Uterus (tissue), 4 donors: Measurements from ENCODE around the gene PFN2. TPM values are rescaled to one million over a fixed set of nuclear protein-coding genes. Genes with fewer than 3 reads are reported as not detected.

ENCODE experiments used
- DNase-seq, 2 donors: peaks; one replicate each; pipeline ENCODE4 v3.0.0-alpha.2; 2019 to 2020
- H3K27ac ChIP-seq, 2 donors: fragments of 200-600 bp; sonication (generic); 1 replicate in 1 of 2; 2 replicates in 1 of 2; pipeline ENCODE4 v1.5.1; 2016 to 2018
- H3K27me3 ChIP-seq, 2 donors: fragments of 200-600 bp; sonication (generic); one replicate each; pipeline ENCODE4 v1.5.1; 2018 to 2019; ENCODE audit warnings: control low read depth in 1 of 2
- H3K36me3 ChIP-seq, 2 donors: fragments of 200-600 bp; sonication (generic); one replicate each; pipeline ENCODE4 v1.5.1; 2019; ENCODE audit warnings: control low read depth in 1 of 2
- H3K4me1 ChIP-seq, 2 donors: fragments of 200-600 bp; sonication (generic); one replicate each; pipeline ENCODE4 v1.5.1; 2018 to 2019; ENCODE audit warnings: control low read depth in 1 of 2
- H3K4me3 ChIP-seq, 2 donors: fragments of 200-600 bp; sonication (generic); 1 replicate in 1 of 2; 2 replicates in 1 of 2; pipeline ENCODE4 v1.5.1; 2018 to 2019; ENCODE audit warnings: mild to moderate bottlenecking in 1 of 2
- H3K9me3 ChIP-seq, 2 donors: fragments of 200-600 bp; sonication (generic); one replicate each; pipeline ENCODE4 v1.5.1; 2019; ENCODE audit warnings: control low read depth in 1 of 2
- CTCF ChIP-seq, 4 experiments: fragments of 200-600 bp in 2 of 4; fragments of 450-650 bp in 2 of 4; sonication (generic) in 2 of 4; IDR thresholded peaks; one replicate each; pipeline ENCODE4 v1.5.1; 2016 to 2019; ENCODE audit warnings: antibody characterized with exemption in 4 of 4, mild to moderate bottlenecking in 2 of 4, moderate library complexity in 1 of 4
- POLR2A ChIP-seq, 2 donors: fragments of 450-650 bp; IDR thresholded peaks; one replicate each; pipeline ENCODE4 v1.6.1; 2016; ENCODE audit warnings: antibody characterized with exemption in 2 of 2, mild to moderate bottlenecking in 1 of 2, moderate library complexity in 1 of 2
- intact Hi-C: fragments of 100-400 bp; cut with DNase I; formaldehyde crosslinking; loops from one replicate; pipeline ENCODE4 v1.15.1; 2023; ENCODE audit warnings: low total_unique reads
- total RNA-seq, 4 donors: library from RNA; depleted of rRNA in 3 of 4; stranded (reverse); fragments of >200 nt in 3 of 4; gene quantifications; one replicate each; pipeline versions ENCODE4 v1.1.0 to v1.2.4, GENCODE V29; 2014 to 2023
- donor health status: DM: yes; HTN: yes; CAD: no.

PFN2 gene
- total RNA-seq, 4 donors from 2014 or later, result 106 to 206 (median 183) TPM

GRCh38 chr3:149969110-149969939, 1.4 kb downstream of the PFN2 start:
- intact Hi-C loops, result no loop called here
- DNase-seq, result peak; percentile 39 to 49

GRCh38 chr3:149968216-149968615, 2.5 kb downstream of the PFN2 start:
- TF ChIP-seq CTCF (IDR thresholded peaks at IDR 0.05) (no peak), POLR2A (IDR thresholded peaks at IDR 0.05) (no peak)
- Histone ChIP-seq H3K27me3 (no peaks in the 10 kb centered on the region), H3K4me1 (peaks cover 5 to 9% of the 10 kb centered on the region in 2 donors), H3K4me3 (no peak overlapping the region), H3K36me3 (no peaks in the 10 kb centered on the region), H3K27ac (no peak overlapping the region), H3K9me3 (no peaks in the 10 kb centered on the region)
- no peak for DNase-seq
- intact Hi-C loops, result no loop called here

More at GRCh38 chr3:149969110-149969939, 1.4 kb downstream of the PFN2 start:
- Histone ChIP-seq H3K27me3 (no peaks in the 10 kb centered on the region), H3K9me3 (no peaks in the 10 kb centered on the region), H3K36me3 (peaks cover 0 to 3% of the 10 kb centered on the region in 2 donors), H3K27ac (peak overlapping the region; percentile 94 to 95), H3K4me1 (peaks cover 4 to 9% of the 10 kb centered on the region in 2 donors), H3K4me3 (peak overlapping the region; percentile 73 to 80)
- no peak for TF ChIP-seq POLR2A (IDR thresholded peaks at IDR 0.05)
- TF ChIP-seq CTCF (IDR thresholded peaks at IDR 0.05), result peak in 2 of 4 experiments; percentile 5 to 23

- H3K9me3 ChIP-seq, result no peaks in the 10 kb centered on the region
- H3K27ac ChIP-seq, result peak overlapping the region in 1 of 2 donors; percentile 9
- H3K27me3 ChIP-seq, result no peaks in the 10 kb centered on the region
- peaks cover 5 to 9% of the 10 kb centered on the region in 2 donors for H3K4me1 ChIP-seq
- H3K36me3 ChIP-seq, result no peaks in the 10 kb centered on the region
- no peak for TF ChIP-seq POLR2A (IDR thresholded peaks at IDR 0.05)
- peak; percentile 55 to 70 (median 63) for TF ChIP-seq CTCF (IDR thresholded peaks at IDR 0.05)
- DNase-seq, result no peak
- intact Hi-C loops, result no loop called here
- no peak overlapping the region for H3K4me3 ChIP-seq
Observed at GRCh38 chr3:149967086-149967685, 3.5 kb downstream of the PFN2 start.

- H3K9me3 ChIP-seq, result no peaks in the 10 kb centered on the region
- H3K36me3 ChIP-seq, result no peaks in the 10 kb centered on the region
- H3K27me3 ChIP-seq, result no peaks in the 10 kb centered on the region
- no peak overlapping the region for H3K27ac ChIP-seq
- no peak overlapping the region for H3K4me3 ChIP-seq
- intact Hi-C loops, result no loop called here
- H3K4me1 ChIP-seq, result peaks cover 4 to 5% of the 10 kb centered on the region in 2 donors
- TF ChIP-seq CTCF (IDR thresholded peaks at IDR 0.05), result no peak
- no peak for TF ChIP-seq POLR2A (IDR thresholded peaks at IDR 0.05)
- no peak for DNase-seq
Observed at GRCh38 chr3:149965278-149965677, 5.4 kb downstream of the PFN2 start.

GRCh38 chr3:149964291-149964690, 6.4 kb downstream of the PFN2 start:
- no peaks in the 10 kb centered on the region for H3K36me3 ChIP-seq
- no peaks in the 10 kb centered on the region for H3K9me3 ChIP-seq
- no peak for TF ChIP-seq CTCF (IDR thresholded peaks at IDR 0.05)
- no peak for TF ChIP-seq POLR2A (IDR thresholded peaks at IDR 0.05)
- peaks cover 4 to 5% of the 10 kb centered on the region in 2 donors for H3K4me1 ChIP-seq
- no peaks in the 10 kb centered on the region for H3K27me3 ChIP-seq
- H3K27ac ChIP-seq, result no peak overlapping the region
- DNase-seq, result no peak
- intact Hi-C loops, result no loop called here
- no peak overlapping the region for H3K4me3 ChIP-seq
